ENCODE data around the gene IP6K1. TPM values are rescaled to one million over a fixed set of nuclear protein-coding genes. Genes with fewer than 3 reads are reported as not detected.

IP6K1 gene
- total RNA-seq, 1 donor from 2014 or later = 39.5 TPM

GRCh38 chr3:49812916-49813496 lies 26.7 kb upstream of the IP6K1 start:
- ATAC-seq (peak; percentile 84), DNase-seq (no peak)
- Histone ChIP-seq H3K4me3 (peak overlapping the region; percentile 66), H3K36me3 (peaks cover 31% of the 10 kb centered on the region), H3K27ac (peak overlapping the region; percentile 89), H3K9me3 (no peaks in the 10 kb centered on the region), H3K27me3 (no peaks in the 10 kb centered on the region), H3K4me1 (peaks cover 33% of the 10 kb centered on the region)
- no peak for TF ChIP-seq CTCF (IDR thresholded peaks at IDR 0.05)
- intact Hi-C loops (cut with DNase I) = no loop called here

GRCh38 chr3:49807431-49808114 lies 21.2 kb upstream of the IP6K1 start:
- no peak for ATAC-seq
- DNase-seq = no peak
- H3K9me3 ChIP-seq = no peaks in the 10 kb centered on the region
- intact Hi-C loops (cut with DNase I) = no loop called here
- H3K4me3 ChIP-seq = no peak overlapping the region
- H3K27ac ChIP-seq = peak overlapping the region; percentile 87
- peaks cover 31% of the 10 kb centered on the region for H3K36me3 ChIP-seq
- no peak for TF ChIP-seq CTCF (IDR thresholded peaks at IDR 0.05)
- peaks cover 59% of the 10 kb centered on the region for H3K4me1 ChIP-seq
- H3K27me3 ChIP-seq = no peaks in the 10 kb centered on the region

GRCh38 chr3:49806850-49807249 lies 20.5 kb upstream of the IP6K1 start:
- Histone ChIP-seq H3K4me3 (no peak overlapping the region), H3K4me1 (peaks cover 52% of the 10 kb centered on the region), H3K9me3 (no peaks in the 10 kb centered on the region), H3K27ac (peak overlapping the region; percentile 87), H3K27me3 (no peaks in the 10 kb centered on the region), H3K36me3 (peaks cover 24% of the 10 kb centered on the region)
- ATAC-seq (no peak), DNase-seq (no peak)
- TF ChIP-seq CTCF (IDR thresholded peaks at IDR 0.05) = no peak
- intact Hi-C loops (cut with DNase I) = no loop called here

- Histone ChIP-seq H3K36me3 (peaks cover 16% of the 10 kb centered on the region), H3K27ac (peak overlapping the region; percentile 87), H3K4me1 (peaks cover 49% of the 10 kb centered on the region), H3K27me3 (no peaks in the 10 kb centered on the region), H3K9me3 (no peaks in the 10 kb centered on the region), H3K4me3 (peak overlapping the region; percentile 8)
- no peak for ATAC-seq
- no peak for TF ChIP-seq CTCF (IDR thresholded peaks at IDR 0.05)
- no peak for DNase-seq
- intact Hi-C loops (cut with DNase I) = no loop called here
These were observed 19.8 kb upstream of the IP6K1 start for GRCh38 chr3:49805897-49806701.

GRCh38 chr3:49805367-49805782 lies 19.0 kb upstream of the IP6K1 start:
- peak; percentile 85 for DNase-seq
- H3K4me3 ChIP-seq = peak overlapping the region; percentile 91
- H3K36me3 ChIP-seq = peaks cover 11% of the 10 kb centered on the region
- TF ChIP-seq CTCF (IDR thresholded peaks at IDR 0.05) = no peak
- peak; percentile 46 for ATAC-seq
- no peaks in the 10 kb centered on the region for H3K27me3 ChIP-seq
- peak overlapping the region; percentile 87 for H3K27ac ChIP-seq
- H3K9me3 ChIP-seq = no peaks in the 10 kb centered on the region
- peaks cover 49% of the 10 kb centered on the region for H3K4me1 ChIP-seq
- intact Hi-C loops (cut with DNase I) = no loop called here

Measured in upper lobe of right lung (tissue), 1 donor.